HCT116 (cell line): ENCODE results near the gene SLC41A3. TPM values are rescaled to one million over a fixed set of nuclear protein-coding genes. Genes with fewer than 3 reads are reported as not detected.

Experiments used
- ATAC-seq: fragments of 200-7000 bp; cut with Tn5 transposase; 2 replicates; pipeline ENCODE4 v1.9.1; 2020; ENCODE audit warnings: mild to moderate bottlenecking, moderate library complexity
- BruUV-seq: library from RNA; stranded (reverse); fragments of 400-500 nt; replicated peaks from 2 replicates; lab custom pipeline; 2021; lab: Mats Ljungman, UMichigan
- CTCF ChIA-PET: fragments of 300-600 bp; sonication (Branson Sonifier 250); formaldehyde crosslinking; loops from one replicate; lab custom pipeline; 2021; ENCODE audit warnings: antibody characterized with exemption; lab: Charles Lee
- POLR2A ChIA-PET: fragments of 300-600, 350-600 bp; sonication (Branson Sonifier 250); formaldehyde crosslinking; loops from one replicate; lab custom pipeline; 2021; ENCODE audit warnings: antibody characterized with exemption; lab: Charles Lee
- RAD21 ChIA-PET, 2 experiments: fragments of 300-600 bp; sonication (Branson Sonifier 250); formaldehyde crosslinking; loops; one replicate each; lab custom pipeline; 2023; ENCODE audit warnings: low total read pairs in 2 of 2; ENCODE audit not compliant: uncharacterized antibody in 2 of 2, unreplicated experiment in 2 of 2, low non-redundant PET in 1 of 2; lab: Charles Lee
- DNase-seq: peaks from one replicate; pipeline ENCODE4 v3.0.0-alpha.2; 2010; ENCODE audit warnings: low read depth, low spot score
- H2AFZ ChIP-seq: fragments of 200-600 bp; shearing (Covaris generic), sonication (generic); 2 replicates; pipeline ENCODE4 v1.6.1; 2017; ENCODE audit warnings: low read depth, mixed run types, mixed read lengths, antibody characterized with exemption, low read length; ENCODE audit not compliant: poor library complexity, severe bottlenecking
- H3K27ac ChIP-seq: 2 replicates; pipeline ENCODE4 v1.5.1; 2012; ENCODE audit warnings: low read depth, low read length
- H3K27me3 ChIP-seq: fragments of 200-600 bp; sonication (generic); 2 replicates; pipeline ENCODE4 v1.6.1; 2016; ENCODE audit warnings: mixed run types, low read length, mixed read lengths; ENCODE audit not compliant: insufficient read depth
- H3K36me3 ChIP-seq, 2 experiments: fragments of 200-500 bp in 1 of 2; fragments of 200-600 bp in 1 of 2; sonication (Bioruptor generic) in 1 of 2; sonication (generic) in 1 of 2; 2 replicates each; pipeline versions ENCODE4 v1.5.1 to v1.6.1; 2014 to 2016; ENCODE audit warnings: low read length in 2 of 2, inconsistent platforms in 1 of 2, mixed read lengths in 1 of 2, mixed run types in 1 of 2; ENCODE audit not compliant: insufficient read depth in 2 of 2, control insufficient read depth in 1 of 2
- H3K4me1 ChIP-seq, 2 experiments: fragments of 200-600 bp in 1 of 2; sonication (generic) in 1 of 2; 2 replicates each; pipeline versions ENCODE4 v1.5.1 to v1.6.1; 2012 to 2017; ENCODE audit warnings: low read length in 2 of 2, inconsistent platforms in 1 of 2, mild to moderate bottlenecking in 1 of 2, mixed read lengths in 1 of 2, mixed run types in 1 of 2, moderate library complexity in 1 of 2; ENCODE audit not compliant: insufficient read depth in 2 of 2, control insufficient read depth in 1 of 2
- H3K4me2 ChIP-seq: fragments of 200-600 bp; sonication (generic); 2 replicates; pipeline ENCODE4 v1.6.1; 2017; ENCODE audit warnings: mixed run types, low read length, mixed read lengths
- H3K4me3 ChIP-seq, 2 experiments: fragments of 200-600 bp in 1 of 2; sonication (generic) in 1 of 2; replicated peaks in 1 of 2; 2 replicates each; pipeline ENCODE4 v1.5.1; 2011 to 2016; ENCODE audit warnings: low read length in 2 of 2, control low read depth in 1 of 2, low read depth in 1 of 2, mild to moderate bottlenecking in 1 of 2, mixed read lengths in 1 of 2, mixed run types in 1 of 2
- H3K79me2 ChIP-seq: fragments of 200-600 bp; sonication (generic); 2 replicates; pipeline ENCODE4 v1.6.1; 2017; ENCODE audit warnings: mild to moderate bottlenecking, mixed run types, low read length, moderate library complexity, mixed read lengths; ENCODE audit not compliant: insufficient read depth
- H3K9ac ChIP-seq: fragments of 200-600 bp; sonication (generic); 2 replicates; pipeline ENCODE4 v1.6.1; 2016; ENCODE audit warnings: low read length, mixed read lengths
- H3K9me2 ChIP-seq: fragments of 200-600 bp; sonication (generic), shearing (Covaris generic); 2 replicates; pipeline ENCODE4 v1.6.1; 2017; ENCODE audit warnings: mixed run types, mild to moderate bottlenecking, moderate library complexity; ENCODE audit not compliant: insufficient read depth
- H3K9me3 ChIP-seq, 2 experiments: fragments of 200-500 bp in 1 of 2; fragments of 200-600 bp in 1 of 2; sonication (Bioruptor generic) in 1 of 2; sonication (generic) in 1 of 2; 2 replicates each; pipeline ENCODE4 v1.6.1; 2014 to 2017; ENCODE audit warnings: low read length in 2 of 2, mixed read lengths in 2 of 2, inconsistent platforms in 1 of 2, low read depth in 1 of 2, mild to moderate bottlenecking in 1 of 2, mixed run types in 1 of 2, moderate library complexity in 1 of 2; ENCODE audit not compliant: control insufficient read depth in 1 of 2, insufficient read depth in 1 of 2
- H4K20me1 ChIP-seq: fragments of 200-600 bp; sonication (generic), shearing (Covaris generic); 2 replicates; pipeline ENCODE4 v1.6.1; 2017; ENCODE audit warnings: mixed run types, mild to moderate bottlenecking, moderate library complexity; ENCODE audit not compliant: insufficient read depth
- EGR1 ChIP-seq: IDR thresholded peaks from 2 replicates; pipeline ENCODE4 v1.6.1; 2012; ENCODE audit warnings: low read depth
- RAD21 ChIP-seq: IDR thresholded peaks from 2 replicates; pipeline ENCODE4 v1.6.1; 2012; ENCODE audit warnings: low read depth, mild to moderate bottlenecking
- SP1 ChIP-seq: IDR thresholded peaks from 2 replicates; pipeline ENCODE4 v1.6.1; 2012; ENCODE audit warnings: low read depth
- TCF7L2 ChIP-seq: IDR thresholded peaks from 2 replicates; pipeline ENCODE4 v1.7.0; 2011; ENCODE audit warnings: borderline replicate concordance, inconsistent platforms; ENCODE audit not compliant: insufficient read depth, insufficient read length; ENCODE audit errors: extremely low read depth
- intact Hi-C: fragments of 100-400 bp; cut with micrococcal nuclease; formaldehyde crosslinking; loops from 2 replicates; pipeline ENCODE4 v1.10.0; 2022
- total RNA-seq: library from RNA; stranded (reverse); gene quantifications from one replicate; pipeline ENCODE4 v1.2.1, GENCODE V29; 2021; ENCODE audit not compliant: unreplicated experiment
- TF ChIP-seq, protein P1 (sequence below): IDR thresholded peaks from 2 replicates; pipeline ENCODE4 v1.6.1; 2012
- TF ChIP-seq, protein P2 (sequence below): IDR thresholded peaks from 2 replicates; pipeline ENCODE4 v1.6.1; 2011; ENCODE audit warnings: mild to moderate bottlenecking, low read length, moderate library complexity; ENCODE audit not compliant: insufficient replicate concordance; ENCODE audit errors: extremely low read depth

The SLC41A3 gene
- total RNA-seq, 1 experiment from 2014 or later, result 45.9 TPM

DNA sequence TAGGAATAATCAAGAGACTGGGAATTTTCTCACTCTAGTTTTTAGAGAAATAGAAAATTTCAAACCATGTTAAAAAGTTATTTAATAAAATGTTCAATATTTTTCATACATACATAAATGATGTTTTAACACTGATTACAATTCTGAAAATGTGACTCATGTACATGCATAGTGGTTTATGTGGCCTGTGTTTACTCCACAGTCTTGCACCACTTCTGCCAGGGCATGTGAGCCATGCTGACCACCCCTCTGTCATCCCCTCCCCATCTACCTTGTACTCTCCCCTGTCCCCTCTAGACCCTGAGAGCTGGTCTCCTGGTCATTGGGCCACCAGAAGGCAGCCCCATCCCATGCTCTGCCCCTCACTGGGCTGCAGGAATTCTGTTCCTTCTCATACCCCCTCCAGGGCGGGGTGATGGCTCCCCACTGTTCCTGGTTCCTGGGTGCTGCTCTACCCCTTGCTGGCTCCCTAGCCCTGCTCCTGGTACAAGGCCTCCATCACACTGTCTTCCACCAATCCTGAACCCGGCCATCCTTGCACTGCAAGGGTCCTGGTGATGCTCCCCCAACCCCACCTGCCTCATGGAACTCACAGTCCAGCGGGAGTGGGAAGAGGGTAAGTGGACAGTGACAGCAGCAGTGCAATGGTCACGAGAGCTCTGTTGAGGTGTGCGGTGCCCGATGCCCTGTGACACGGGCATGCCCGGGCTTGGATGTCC lies 24.2 kb upstream of the SLC41A3 start:
- no peak for ATAC-seq
- no peaks in the 10 kb centered on the region for H3K4me1 ChIP-seq
- H3K4me3 ChIP-seq, result no peak overlapping the region
- CTCF ChIA-PET, result no interaction called here
- RAD21 ChIA-PET, result no interaction called here
- H4K20me1 ChIP-seq, result no peaks in the 10 kb centered on the region
- H3K36me3 ChIP-seq, result no peaks in the 10 kb centered on the region
- H3K79me2 ChIP-seq, result no peaks in the 10 kb centered on the region
- no peak overlapping the region for H2AFZ ChIP-seq
- intact Hi-C loops, result no loop called here
- no peak overlapping the region for H3K4me2 ChIP-seq
- no peak overlapping the region for H3K27ac ChIP-seq
- no peak overlapping the region for H3K9ac ChIP-seq
- POLR2A ChIA-PET, result no interaction called here
- no peak for DNase-seq
- H3K9me2 ChIP-seq, result no peaks in the 10 kb centered on the region
- BruUV-seq, result no TSS peak
- no peaks in the 10 kb centered on the region for H3K27me3 ChIP-seq
- no peaks in the 10 kb centered on the region for H3K9me3 ChIP-seq
- TF ChIP-seq TCF7L2 (no peak), RAD21 (no peak), SP1 (no peak), EGR1 (no peak)
- TF ChIP-seq, protein P1, sequence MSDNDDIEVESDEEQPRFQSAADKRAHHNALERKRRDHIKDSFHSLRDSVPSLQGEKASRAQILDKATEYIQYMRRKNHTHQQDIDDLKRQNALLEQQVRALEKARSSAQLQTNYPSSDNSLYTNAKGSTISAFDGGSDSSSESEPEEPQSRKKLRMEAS, result no peak
- TF ChIP-seq, protein P2, sequence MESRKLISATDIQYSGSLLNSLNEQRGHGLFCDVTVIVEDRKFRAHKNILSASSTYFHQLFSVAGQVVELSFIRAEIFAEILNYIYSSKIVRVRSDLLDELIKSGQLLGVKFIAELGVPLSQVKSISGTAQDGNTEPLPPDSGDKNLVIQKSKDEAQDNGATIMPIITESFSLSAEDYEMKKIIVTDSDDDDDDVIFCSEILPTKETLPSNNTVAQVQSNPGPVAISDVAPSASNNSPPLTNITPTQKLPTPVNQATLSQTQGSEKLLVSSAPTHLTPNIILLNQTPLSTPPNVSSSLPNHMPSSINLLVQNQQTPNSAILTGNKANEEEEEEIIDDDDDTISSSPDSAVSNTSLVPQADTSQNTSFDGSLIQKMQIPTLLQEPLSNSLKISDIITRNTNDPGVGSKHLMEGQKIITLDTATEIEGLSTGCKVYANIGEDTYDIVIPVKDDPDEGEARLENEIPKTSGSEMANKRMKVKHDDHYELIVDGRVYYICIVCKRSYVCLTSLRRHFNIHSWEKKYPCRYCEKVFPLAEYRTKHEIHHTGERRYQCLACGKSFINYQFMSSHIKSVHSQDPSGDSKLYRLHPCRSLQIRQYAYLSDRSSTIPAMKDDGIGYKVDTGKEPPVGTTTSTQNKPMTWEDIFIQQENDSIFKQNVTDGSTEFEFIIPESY, result no peak
